Stimulated activated CD4-positive, alpha-beta T cell treated with anti-CD3 and anti-CD28 coated beads, TNF-alpha, amount 100 ng/mL, for 24 hours (primary cell): ENCODE measurements around the gene EFHC1.

Experiments
- DNase-seq, 3 experiments: peaks; one replicate each; pipeline ENCODE4 v3.0.0-alpha.2; 2020; ENCODE audit warnings: low read depth in 3 of 3

EFHC1 gene

GRCh38 chr6:52555518-52556233, 135.5 kb downstream of the EFHC1 start:
- DNase-seq: no peak

GRCh38 chr6:52557389-52558265, 137.5 kb downstream of the EFHC1 start:
- no peak for DNase-seq

- DNase-seq: no peak
Observed at GRCh38 chr6:52558266-52559000, 138.3 kb downstream of the EFHC1 start.

- DNase-seq: no peak
Observed at GRCh38 chr6:52560462-52560861, 140.3 kb downstream of the EFHC1 start.

GRCh38 chr6:52562911-52563310, 142.8 kb downstream of the EFHC1 start:
- no peak for DNase-seq

- no peak for DNase-seq
Observed at GRCh38 chr6:52564856-52565255, 144.7 kb downstream of the EFHC1 start.

GRCh38 chr6:52566201-52566600, 146.1 kb downstream of the EFHC1 start:
- no peak for DNase-seq

- DNase-seq: no peak
Observed at GRCh38 chr6:52566853-52567279, 146.7 kb downstream of the EFHC1 start.

- no peak for DNase-seq
Observed at GRCh38 chr6:52568320-52568719, 148.2 kb downstream of the EFHC1 start.

GRCh38 chr6:52570291-52570700, 150.2 kb downstream of the EFHC1 start:
- no peak for DNase-seq

- no peak for DNase-seq
Observed at GRCh38 chr6:52571099-52571755, 151.1 kb downstream of the EFHC1 start.

- no peak for DNase-seq
Observed at GRCh38 chr6:52572536-52572935, 152.4 kb downstream of the EFHC1 start.

- no peak for DNase-seq
Observed at GRCh38 chr6:52573295-52573694, 153.2 kb downstream of the EFHC1 start.
